GM19452 (cell line): ENCODE measurements around the gene PHACTR2.

Experiments
- ATAC-seq: cut with Tn5 transposase; IDR thresholded peaks from one replicate; pipeline ENCODE4 v1.9.1; 2021; ENCODE audit not compliant: unreplicated experiment

PHACTR2 gene

GRCh38 chr6:143696664-143697000 lies 18.9 kb downstream of the PHACTR2 start:
- ATAC-seq = no peak

GRCh38 chr6:143697076-143697800 lies 19.5 kb downstream of the PHACTR2 start:
- no peak for ATAC-seq

GRCh38 chr6:143698329-143698728 lies 20.6 kb downstream of the PHACTR2 start:
- no peak for ATAC-seq

GRCh38 chr6:143698759-143699429 lies 21.1 kb downstream of the PHACTR2 start:
- no peak for ATAC-seq

- no peak for ATAC-seq
Observed at GRCh38 chr6:143699430-143699825, 21.7 kb downstream of the PHACTR2 start.

- no peak for ATAC-seq
Observed at GRCh38 chr6:143700684-143701348, 23.1 kb downstream of the PHACTR2 start.

- ATAC-seq = no peak
Observed at GRCh38 chr6:143701349-143702234, 23.8 kb downstream of the PHACTR2 start.

- ATAC-seq = no peak
Observed at GRCh38 chr6:143705569-143705968, 27.8 kb downstream of the PHACTR2 start.

- no peak for ATAC-seq
Observed at GRCh38 chr6:143707697-143708096, 29.9 kb downstream of the PHACTR2 start.

- no peak for ATAC-seq
Observed at GRCh38 chr6:143708889-143709288, 31.1 kb downstream of the PHACTR2 start.

- ATAC-seq = no peak
Observed at GRCh38 chr6:143711714-143712113, 33.9 kb downstream of the PHACTR2 start.

GRCh38 chr6:143718472-143718871 lies 40.7 kb downstream of the PHACTR2 start:
- ATAC-seq = no peak

GRCh38 chr6:143721642-143722041 lies 43.9 kb downstream of the PHACTR2 start:
- ATAC-seq = no peak

- no peak for ATAC-seq
Observed at GRCh38 chr6:143724876-143725275, 47.1 kb downstream of the PHACTR2 start.

GRCh38 chr6:143726015-143726647 lies 48.4 kb downstream of the PHACTR2 start:
- no peak for ATAC-seq

- no peak for ATAC-seq
Observed at GRCh38 chr6:143727035-143727434, 49.3 kb downstream of the PHACTR2 start.

- no peak for ATAC-seq
Observed at GRCh38 chr6:143731789-143732188, 54.0 kb downstream of the PHACTR2 start.

- ATAC-seq = no peak
Observed at GRCh38 chr6:143732536-143732935, 54.8 kb downstream of the PHACTR2 start.

GRCh38 chr6:143733510-143733909 lies 55.7 kb downstream of the PHACTR2 start:
- ATAC-seq = no peak

- no peak for ATAC-seq
Observed at GRCh38 chr6:143734641-143735063, 56.9 kb downstream of the PHACTR2 start.
